Embryonic facial prominence (tissue), 1 donor: ENCODE results near the gene ARG1.
A peak's percentile ranks its signal among the peaks of the same experiment; 100 is the strongest.
"Not testable (repeated sequence)": the region's sequence is repeated elsewhere in the genome, so short reads cannot be mapped to it uniquely, and the experiment has no call there.

Source experiments
- DNase-seq: peaks from one replicate; pipeline ENCODE4 v3.0.0-alpha.2; 2016; ENCODE audit errors: extremely low spot score

Gene ARG1

DNA sequence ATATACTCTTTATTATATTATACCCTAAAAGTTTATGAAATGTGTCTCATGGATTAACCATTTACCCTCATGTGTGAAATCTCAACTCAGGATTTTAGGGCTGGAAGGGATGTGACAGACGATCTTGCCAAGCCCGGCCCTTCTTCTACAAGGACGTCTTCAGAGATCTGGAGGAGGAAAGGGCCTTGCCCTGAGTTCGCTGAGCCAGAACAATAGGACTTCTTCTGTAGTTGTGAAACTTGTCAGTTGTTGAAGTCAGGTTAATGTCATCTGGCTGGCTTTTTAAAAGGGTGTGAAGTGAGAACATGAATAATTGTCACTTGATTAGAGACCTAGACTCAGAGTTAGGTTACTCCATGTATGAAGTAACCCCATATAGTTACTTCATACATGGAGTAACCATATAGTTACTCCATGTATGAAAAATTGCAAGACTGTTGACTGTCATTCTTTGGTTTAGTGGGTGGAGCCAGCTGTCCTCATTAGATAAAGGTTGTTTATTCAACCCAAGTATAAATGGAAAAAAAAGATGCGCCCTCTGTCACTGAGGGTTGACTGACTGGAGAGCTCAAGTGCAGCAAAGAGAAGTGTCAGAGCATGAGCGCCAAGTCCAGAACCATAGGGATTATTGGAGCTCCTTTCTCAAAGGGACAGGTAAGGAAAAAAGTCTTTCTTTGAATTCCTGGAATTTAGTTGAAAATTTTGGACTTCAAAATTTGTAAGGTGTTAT is at the start of gene ARG1:
Gene ARG1, plus strand, starts transcription at position 541 of the 730 bp plus-strand sequence. Its CDS starts 57 bp downstream, at position 598.
- no peak for DNase-seq

- no peak for DNase-seq
These were observed 48.9 kb upstream of the ARG1 start for GRCh38 chr6:131523988-131524673.

DNA sequence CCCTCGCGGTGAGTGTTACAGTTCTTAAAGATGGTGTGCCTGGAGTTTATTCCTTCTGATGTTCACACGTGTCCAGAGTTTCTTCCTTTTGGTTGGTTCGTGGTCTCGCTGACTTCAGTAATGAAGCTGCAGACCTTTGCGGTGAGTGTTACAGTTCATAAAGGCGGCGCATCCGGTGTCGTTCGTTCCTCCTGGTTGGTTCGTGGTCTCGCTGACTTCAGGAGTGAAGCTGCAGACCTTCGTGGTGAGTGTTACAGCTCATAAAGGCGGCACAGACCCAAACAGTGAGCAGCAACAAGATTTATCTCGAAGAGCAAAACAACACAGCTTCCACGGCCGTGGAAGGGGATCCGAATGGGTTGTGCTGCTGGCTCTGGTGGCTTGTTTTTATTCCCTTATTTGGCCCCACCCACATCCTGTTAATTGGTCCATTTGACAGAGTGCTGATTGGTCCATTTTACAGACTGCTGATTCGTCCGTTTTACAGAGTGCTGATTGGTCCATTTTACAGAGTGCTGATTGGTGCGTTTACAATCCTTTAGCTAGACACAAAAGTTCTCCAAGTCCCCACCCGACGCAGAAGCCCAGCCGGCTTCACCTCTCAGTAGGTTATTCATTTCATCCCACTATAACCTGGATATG is 48.2 kb upstream of the ARG1 start:
- DNase-seq = no peak

- DNase-seq = not testable (repeated sequence)
These were observed 42.1 kb upstream of the ARG1 start for GRCh38 chr6:131530936-131531335.

DNA sequence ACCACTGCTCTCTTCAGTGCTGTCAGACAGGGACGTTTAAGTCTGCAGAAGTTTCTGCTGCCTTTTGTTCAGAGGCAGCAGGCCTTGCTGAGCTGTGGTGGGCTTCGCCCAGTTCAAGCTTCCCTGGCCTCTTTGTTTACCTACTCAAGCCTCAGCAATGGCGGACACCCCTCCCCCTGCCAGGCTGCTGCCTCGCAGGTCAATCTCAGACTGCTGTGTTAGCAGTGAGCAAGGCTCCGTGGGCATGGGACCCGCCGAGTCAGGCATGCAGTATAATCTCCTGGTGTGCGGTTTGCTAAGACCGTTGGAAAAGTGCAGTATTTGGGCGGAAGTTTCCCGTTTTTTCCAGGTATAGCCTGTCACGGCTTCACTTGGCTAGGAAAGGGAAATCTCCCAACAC is 41.3 kb upstream of the ARG1 start:
- DNase-seq = not testable (repeated sequence)

DNA sequence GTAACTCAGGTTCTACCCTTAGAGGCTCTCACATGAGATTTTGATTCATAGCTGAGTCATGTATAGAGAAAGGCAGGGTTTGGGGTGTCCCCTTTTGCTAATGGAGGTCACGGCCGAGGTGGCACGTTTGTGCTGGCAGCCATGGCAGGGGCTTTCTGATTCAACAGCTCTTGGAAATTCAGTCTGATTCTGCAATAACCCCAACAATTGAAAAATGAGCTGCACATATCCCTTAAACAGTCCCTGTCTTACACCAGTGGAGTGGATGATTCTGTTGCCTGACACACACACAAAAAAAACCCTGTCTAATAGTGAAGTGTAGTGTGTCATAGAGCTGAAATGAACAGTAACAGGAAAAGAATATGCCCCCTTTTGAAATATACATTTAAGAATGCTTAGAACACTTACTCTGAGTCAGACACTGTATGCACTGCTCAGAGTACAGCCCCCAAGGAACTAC is 40.4 kb upstream of the ARG1 start:
- DNase-seq = no peak

DNA sequence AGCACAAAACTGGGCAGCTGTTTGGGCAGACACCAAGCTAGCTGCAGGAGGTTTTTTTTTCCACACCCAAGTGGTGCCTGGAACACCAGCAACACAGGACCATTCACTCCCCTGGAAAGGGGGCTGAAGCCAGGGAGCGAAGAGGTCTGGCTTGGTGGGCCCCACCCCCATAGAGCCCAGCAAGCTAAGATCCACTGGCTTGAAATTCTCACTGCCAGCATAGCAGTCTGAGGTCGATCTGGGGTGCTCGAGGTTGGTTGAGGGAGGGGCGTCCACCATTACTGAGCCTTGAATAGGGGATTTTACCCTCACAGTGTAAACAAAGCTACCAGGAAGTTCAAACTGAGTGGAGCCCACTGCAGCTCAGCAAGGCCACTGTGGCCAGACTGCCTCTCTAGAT is 34.4 kb upstream of the ARG1 start:
- DNase-seq = not testable (repeated sequence)

GRCh38 chr6:131545317-131545716 is 27.7 kb upstream of the ARG1 start:
- no peak for DNase-seq

DNA sequence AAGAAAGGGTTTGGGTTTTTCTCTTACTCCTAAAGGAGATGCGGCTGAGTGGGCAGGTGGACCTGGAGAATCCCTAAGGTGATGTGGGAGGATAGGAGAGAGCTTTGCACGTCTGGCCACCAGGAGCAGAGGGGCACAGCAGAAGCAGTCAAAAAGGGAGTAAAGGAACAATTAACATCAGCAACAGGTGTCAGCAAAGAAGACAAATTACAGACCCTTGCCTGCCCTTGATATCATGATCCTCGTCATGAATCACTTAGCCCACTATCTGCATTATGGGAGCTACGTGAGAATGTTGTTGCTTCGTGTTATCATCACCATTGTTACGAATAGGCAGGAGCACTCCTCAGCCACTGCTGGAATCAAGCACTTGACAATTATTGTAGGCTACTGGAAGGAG is 25.5 kb upstream of the ARG1 start:
- no peak for DNase-seq

DNA sequence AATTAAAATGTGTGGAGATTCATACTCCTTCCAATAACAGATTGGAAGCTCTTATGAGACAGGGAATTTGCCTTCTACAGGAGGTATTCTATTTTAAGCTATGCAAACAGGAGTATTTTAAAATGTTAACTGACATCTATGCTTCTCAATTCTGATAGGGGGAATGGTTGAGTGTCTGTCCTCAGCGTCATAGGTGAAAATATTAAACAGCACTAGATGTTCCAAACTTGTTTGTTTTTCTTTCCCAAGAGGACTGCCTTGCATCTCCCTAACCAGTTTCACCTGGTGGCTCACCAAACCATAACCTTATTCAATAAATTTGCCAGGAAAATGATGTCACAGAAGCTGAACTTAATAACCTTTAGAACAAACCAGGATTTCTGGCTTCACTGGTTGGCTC is 24.6 kb upstream of the ARG1 start:
- no peak for DNase-seq

- no peak for DNase-seq
These were observed 23.2 kb upstream of the ARG1 start for GRCh38 chr6:131549811-131550210.

- no peak for DNase-seq
These were observed 21.1 kb upstream of the ARG1 start for GRCh38 chr6:131551902-131552301.

DNA sequence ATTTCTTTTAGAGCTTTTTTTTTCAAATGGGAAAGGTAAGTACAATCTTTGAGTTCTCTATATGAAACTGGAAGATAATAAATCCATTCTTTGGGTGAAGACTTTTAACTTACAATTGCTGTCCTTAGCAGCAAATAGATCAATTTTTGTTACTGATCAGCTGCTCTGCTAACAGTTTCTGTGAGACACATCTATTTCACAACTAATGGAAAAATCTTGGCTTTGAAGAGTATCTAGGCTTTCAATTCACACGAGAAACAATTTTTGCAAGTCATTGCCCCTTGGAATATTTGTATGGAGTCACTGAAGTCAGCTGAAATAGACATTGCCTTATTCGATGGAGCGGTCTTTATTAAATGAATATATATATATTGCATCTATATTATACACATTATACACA is 20.5 kb upstream of the ARG1 start:
- no peak for DNase-seq

DNA sequence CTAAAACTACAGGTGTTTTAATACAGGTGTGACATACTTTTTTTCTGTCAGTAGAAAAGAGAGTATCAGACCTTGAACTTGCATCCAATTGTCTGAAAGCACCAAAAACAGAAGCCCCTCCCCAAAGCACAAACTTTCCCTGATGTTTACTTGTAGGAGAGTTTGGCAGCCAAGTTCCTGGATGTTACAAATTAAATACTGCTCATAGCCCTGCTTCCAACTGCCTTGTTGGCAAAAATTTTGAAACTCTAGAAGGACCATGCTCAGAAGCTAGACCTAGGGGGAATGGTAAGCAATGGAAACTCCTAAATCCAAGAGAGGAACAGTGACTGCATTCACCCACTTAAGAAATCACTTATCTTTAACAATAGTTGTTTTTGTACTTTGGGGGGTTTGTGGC is 17.0 kb upstream of the ARG1 start:
- peak; percentile 18 for DNase-seq

GRCh38 chr6:131558922-131559321 is 14.1 kb upstream of the ARG1 start:
- no peak for DNase-seq

DNA sequence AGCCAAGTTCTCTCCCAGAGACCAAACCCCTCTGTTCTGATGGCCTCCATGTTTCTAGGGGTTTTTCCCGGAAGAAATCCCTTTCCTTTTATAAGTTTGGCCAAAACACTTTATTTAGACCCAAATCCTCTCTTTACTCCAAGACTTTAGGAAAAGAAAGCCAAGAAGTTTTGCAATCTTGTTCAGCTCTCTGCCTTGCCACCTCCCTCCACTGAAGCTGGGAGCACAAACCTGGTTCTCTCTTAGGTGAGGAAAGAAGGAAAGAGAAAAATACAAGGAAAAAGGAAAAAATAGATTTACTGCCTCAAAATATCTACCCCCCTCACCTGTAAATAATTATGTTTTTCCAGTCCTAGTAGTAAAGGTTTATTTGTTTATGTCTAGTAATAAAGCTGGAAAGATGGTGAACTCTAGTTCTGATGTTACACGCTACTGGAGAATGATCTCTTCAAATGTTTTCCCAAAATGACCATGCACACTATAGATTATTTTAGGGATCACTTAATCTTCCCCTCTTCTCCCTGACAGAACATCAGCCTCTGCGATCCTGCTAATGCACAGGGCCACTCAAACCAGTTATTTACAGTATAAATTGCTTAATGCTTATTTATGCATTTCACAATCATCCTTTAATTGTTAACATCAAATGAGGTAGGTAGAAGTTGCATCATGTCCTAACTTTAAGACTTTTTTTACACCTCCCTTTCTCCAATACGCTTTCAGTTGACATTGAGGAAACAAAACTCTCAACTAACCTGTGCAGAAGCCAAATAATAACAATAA is 10.9 kb upstream of the ARG1 start:
- no peak for DNase-seq

- no peak for DNase-seq
These were observed 8.0 kb upstream of the ARG1 start for GRCh38 chr6:131565056-131565455.

DNA sequence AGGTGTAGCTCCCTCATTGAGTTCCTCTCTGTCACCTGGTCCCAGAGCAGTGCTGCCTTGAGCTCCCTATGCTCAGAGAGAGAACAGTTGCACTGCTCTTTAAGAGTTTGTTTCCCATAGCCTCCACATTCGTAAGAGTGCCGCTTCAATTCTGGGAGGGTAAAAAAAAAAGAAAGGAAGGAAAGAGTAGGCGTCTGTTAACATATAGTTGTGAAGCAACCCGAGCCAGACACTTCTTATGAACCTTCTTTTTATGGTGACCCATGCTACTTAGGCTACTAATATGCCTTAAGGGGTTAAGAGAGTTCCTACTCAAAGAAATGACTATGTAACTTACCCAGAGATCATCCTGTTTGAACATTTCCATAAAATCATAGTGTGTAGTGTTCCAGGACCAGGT is 4.3 kb upstream of the ARG1 start:
- no peak for DNase-seq

DNA sequence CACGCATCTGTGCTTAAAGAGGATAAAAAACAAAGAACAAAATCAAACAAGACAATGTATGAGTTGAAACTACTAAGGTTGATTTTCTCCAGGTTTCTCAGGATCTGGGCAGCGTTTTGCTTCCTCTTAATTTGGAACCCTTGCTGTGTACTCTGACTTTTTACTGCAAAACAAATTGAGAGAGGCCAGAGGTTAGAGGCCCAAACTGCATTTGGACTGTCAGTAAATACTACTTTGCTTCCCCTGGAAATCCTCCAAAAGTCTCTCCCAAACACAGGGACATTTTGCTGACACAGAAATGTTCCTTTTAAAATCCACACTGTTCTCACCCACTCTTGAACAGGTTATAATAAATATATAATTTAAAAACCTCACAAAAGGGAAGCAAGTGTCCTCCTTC is 1.1 kb downstream of the ARG1 start:
- no peak for DNase-seq

- no peak for DNase-seq
These were observed 1.7 kb downstream of the ARG1 start for GRCh38 chr6:131574686-131575085.

DNA sequence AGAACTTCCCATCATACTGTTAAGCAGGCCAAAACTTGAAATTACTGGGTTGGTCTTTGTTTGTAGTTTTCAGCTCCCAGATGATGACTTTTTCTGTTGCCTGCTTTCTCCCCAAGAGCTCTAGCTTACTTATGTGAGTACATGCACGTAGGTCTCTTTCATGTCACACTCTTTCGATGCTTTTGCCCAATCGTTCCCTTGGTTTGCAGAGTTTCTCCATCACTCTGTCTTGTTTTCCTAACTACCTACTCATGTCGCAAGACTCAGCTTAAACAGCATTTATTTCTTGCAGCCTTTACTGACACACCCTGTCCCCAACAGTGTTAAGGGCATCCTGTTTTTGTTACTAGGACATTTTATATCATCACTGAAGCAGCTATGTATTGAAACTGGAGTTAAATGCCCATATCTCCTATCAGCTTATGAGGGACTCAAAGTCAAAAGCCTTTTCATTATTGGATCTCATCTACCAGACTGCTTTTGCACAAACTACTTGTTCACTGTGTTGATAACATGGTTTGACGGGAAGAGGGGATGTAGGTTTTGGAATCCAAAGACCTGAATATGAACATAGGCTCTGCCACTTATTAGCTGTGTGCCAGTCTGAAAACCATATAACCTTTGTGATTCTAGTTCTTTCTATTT is 2.9 kb downstream of the ARG1 start:
- DNase-seq = no peak

- no peak for DNase-seq
These were observed 8.5 kb downstream of the ARG1 start for GRCh38 chr6:131581523-131581922.
